Heart right ventricle (tissue), 16 donors: ENCODE measurements around the gene MRPL20. TPM values are rescaled to one million over a fixed set of nuclear protein-coding genes. Genes with fewer than 3 reads are reported as not detected.

Experiments used
- ATAC-seq, 8 donors: fragments of 200-7000 bp; cut with Tn5 transposase; one replicate each; pipeline ENCODE4 v1.9.1; 2020; ENCODE audit warnings: mild to moderate bottlenecking in 8 of 8, moderate library complexity in 8 of 8, moderate number of reproducible peaks in 1 of 8
- DNase-seq, 2 donors: peaks; one replicate each; pipeline ENCODE4 v3.0.0-alpha.2; 2020
- H3K27ac ChIP-seq, 10 donors: fragments of 200-600 bp; sonication (generic) in 2 of 10; one replicate each; pipeline versions ENCODE4 v1.5.0 to v1.8.0; 2020 to 2022; ENCODE audit warnings: mild to moderate bottlenecking in 3 of 10
- H3K27me3 ChIP-seq, 7 donors: fragments of 200-600 bp; one replicate each; pipeline ENCODE4 v1.8.0; 2021 to 2022; ENCODE audit warnings: mild to moderate bottlenecking in 2 of 7
- H3K36me3 ChIP-seq, 9 donors: fragments of 200-600 bp; sonication (generic) in 1 of 9; one replicate each; pipeline versions ENCODE4 v1.5.0 to v1.8.0; 2020 to 2022; ENCODE audit warnings: mild to moderate bottlenecking in 2 of 9
- H3K4me1 ChIP-seq, 9 donors: fragments of 200-600 bp; sonication (generic) in 1 of 9; one replicate each; pipeline versions ENCODE4 v1.5.0 to v1.8.0; 2020 to 2022; ENCODE audit warnings: mild to moderate bottlenecking in 4 of 9
- H3K4me3 ChIP-seq, 10 donors: fragments of 200-600 bp; sonication (generic) in 2 of 10; one replicate each; pipeline versions ENCODE4 v1.5.0 to v1.8.0; 2020 to 2022; ENCODE audit warnings: mild to moderate bottlenecking in 7 of 10, moderate library complexity in 2 of 10
- H3K9me3 ChIP-seq, 11 donors: fragments of 200-600 bp in 10 of 11; sonication (generic) in 2 of 11; one replicate each; pipeline versions ENCODE4 v1.5.0 to v1.8.0; 2013 to 2022; ENCODE audit warnings: mild to moderate bottlenecking in 2 of 11, control low read depth in 1 of 11, moderate library complexity in 1 of 11
- WGBS, 2 donors: extraction: QIAGEN DNeasy Blood & Tissue Kit; methylation state at CpG; one replicate each; pipeline ENCODE4 v1.1.7; 2013; ENCODE audit warnings: inconsistent platforms in 1 of 2; 5-methylcytosine and 5-hydroxymethylcytosine counted together
- intact Hi-C, 10 donors: fragments of 100-400 bp; cut with DNase I; formaldehyde crosslinking; loops; one replicate each; pipeline versions ENCODE4 v1.11.1 to v1.14.2; 2022
- polyA plus RNA-seq, 2 donors: library from polyadenylated mRNA; stranded (reverse); fragments of 200-250 nt; gene quantifications; one replicate each; pipeline ENCODE4 v1.2.3, GENCODE V29; 2013
- total RNA-seq, 10 donors: library from RNA; stranded (reverse); fragmentation: NEBNext Ultra II Directional in 3 of 10; extraction: Animal tissue kit (Norgen Biotek cat#: 25700) in 3 of 10; gene quantifications; one replicate each; pipeline versions ENCODE4 v1.2.1 to v1.2.4, GENCODE V29; 2021 to 2023
- TF ChIP-seq, protein P1 (sequence below), 9 donors: fragments of 200-600 bp; sonication (generic) in 2 of 9; IDR thresholded peaks; one replicate each; pipeline versions ENCODE4 v1.5.0 to v1.8.0; 2021 to 2022; ENCODE audit warnings: antibody characterized with exemption in 9 of 9, mild to moderate bottlenecking in 5 of 9, moderate library complexity in 1 of 9
- donor health status: Arrhythmogenic right ventricular cardiomyopathy.
- donor health status: ischemic (EF 13 %, LVEDD 7.1; RV severe dilation, severe dysfunction).
- donor health status: healthy with polysubstance abuse.
- donor health status: DM: no; HTN: yes; CAD: no.
- donor health status: DM: no; HTN: no; CAD: no.
- donor health status: ischemic (EF 25% LVEDD 6.9; RV normal size, moderate dysfunction).
- donor health status: ischemic (EF 25% LVEDD 5.7; RV mildly dilated, moderate dysfunction).
- donor health status: healthy.
- donor health status: DM: yes; HTN: yes; CAD: no.
- donor health status: Ischemic cardiomyopathy.
- donor health status: ischemic (EF 35%, LVEDD 5.7; RV mildly dilated, moderate dysfunction).
- donor health status: nonischemic (EF 11% LVEDD 7.7; RV severe dilation, severe dysfunction).
- donor health status: DM: yes; HTN: yes; CAD: no.
- donor health status: PGD.
- donor health status: ischemic (EF 29% LVEDD 5.4; RV normal size, mild dysfunction).
- donor health status: nonischemic (EF 23%, LVEDD 6.1; RV moderate dilation, normal function).

MRPL20 gene
- total and polyA plus RNA-seq, 12 donors = 116 to 224 (median 132) TPM

DNA sequence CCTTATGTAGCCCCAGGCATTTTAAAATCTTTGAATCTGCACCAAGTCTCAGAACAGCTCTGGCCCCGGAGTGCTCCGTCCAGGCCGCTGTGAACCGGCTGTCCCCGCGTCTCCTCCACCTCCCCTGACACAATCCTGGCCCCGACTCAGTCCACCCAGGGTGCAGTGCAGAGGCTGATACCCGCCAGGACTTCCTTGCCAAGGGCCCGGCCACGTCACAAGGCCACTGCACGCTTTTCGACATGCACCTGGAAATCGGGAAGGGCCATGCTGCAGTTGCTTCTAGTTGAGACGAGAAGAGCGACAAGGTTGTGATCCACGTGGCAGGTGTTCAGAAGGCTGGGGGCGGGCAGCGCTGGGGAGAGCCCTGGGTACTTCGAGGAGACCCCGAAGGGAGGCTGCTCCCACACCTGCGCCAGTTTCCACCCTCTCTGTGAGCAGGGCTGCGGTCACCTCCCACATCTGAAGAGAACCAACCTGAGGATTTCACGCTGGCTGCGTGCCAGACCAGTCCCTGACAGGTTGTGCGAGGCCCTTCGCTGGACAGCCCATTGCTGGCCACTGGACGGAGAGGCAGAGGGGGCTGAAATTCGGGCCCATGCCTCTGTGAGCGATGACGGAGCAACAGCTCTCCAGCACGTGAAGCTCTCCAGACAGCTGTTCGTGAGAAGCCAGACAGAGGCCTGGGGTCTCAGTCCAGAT, 35.1 kb upstream of the MRPL20 start:
- no peak overlapping the region for H3K4me3 ChIP-seq
- peaks cover 0 to 23% (median 11%) of the 10 kb centered on the region in 9 donors for H3K4me1 ChIP-seq
- 85 to 88% methylated on average over 32 of the region's 32 CpGs for WGBS, 2 donors
- ATAC-seq (no peak), DNase-seq (no peak)
- intact Hi-C loops = loop anchor here in 3 of 10 donors (2.0 to 5.0 kb wide), 3 partner anchors 35 to 55 kb away; partner anchors contain the start of genes MRPL20 (in 2 of the 3) and CCNL2 (in 1 of the 3)
- H3K27ac ChIP-seq = no peak overlapping the region
- peaks cover 0 to 15% (median 0%) of the 10 kb centered on the region in 7 donors for H3K27me3 ChIP-seq
- peaks cover 0 to 9% (median 0%) of the 10 kb centered on the region in 9 donors for H3K36me3 ChIP-seq
- no peaks in the 10 kb centered on the region for H3K9me3 ChIP-seq
- TF ChIP-seq, protein P1, sequence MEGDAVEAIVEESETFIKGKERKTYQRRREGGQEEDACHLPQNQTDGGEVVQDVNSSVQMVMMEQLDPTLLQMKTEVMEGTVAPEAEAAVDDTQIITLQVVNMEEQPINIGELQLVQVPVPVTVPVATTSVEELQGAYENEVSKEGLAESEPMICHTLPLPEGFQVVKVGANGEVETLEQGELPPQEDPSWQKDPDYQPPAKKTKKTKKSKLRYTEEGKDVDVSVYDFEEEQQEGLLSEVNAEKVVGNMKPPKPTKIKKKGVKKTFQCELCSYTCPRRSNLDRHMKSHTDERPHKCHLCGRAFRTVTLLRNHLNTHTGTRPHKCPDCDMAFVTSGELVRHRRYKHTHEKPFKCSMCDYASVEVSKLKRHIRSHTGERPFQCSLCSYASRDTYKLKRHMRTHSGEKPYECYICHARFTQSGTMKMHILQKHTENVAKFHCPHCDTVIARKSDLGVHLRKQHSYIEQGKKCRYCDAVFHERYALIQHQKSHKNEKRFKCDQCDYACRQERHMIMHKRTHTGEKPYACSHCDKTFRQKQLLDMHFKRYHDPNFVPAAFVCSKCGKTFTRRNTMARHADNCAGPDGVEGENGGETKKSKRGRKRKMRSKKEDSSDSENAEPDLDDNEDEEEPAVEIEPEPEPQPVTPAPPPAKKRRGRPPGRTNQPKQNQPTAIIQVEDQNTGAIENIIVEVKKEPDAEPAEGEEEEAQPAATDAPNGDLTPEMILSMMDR (IDR thresholded peaks at IDR 0.05) = no peak

DNA sequence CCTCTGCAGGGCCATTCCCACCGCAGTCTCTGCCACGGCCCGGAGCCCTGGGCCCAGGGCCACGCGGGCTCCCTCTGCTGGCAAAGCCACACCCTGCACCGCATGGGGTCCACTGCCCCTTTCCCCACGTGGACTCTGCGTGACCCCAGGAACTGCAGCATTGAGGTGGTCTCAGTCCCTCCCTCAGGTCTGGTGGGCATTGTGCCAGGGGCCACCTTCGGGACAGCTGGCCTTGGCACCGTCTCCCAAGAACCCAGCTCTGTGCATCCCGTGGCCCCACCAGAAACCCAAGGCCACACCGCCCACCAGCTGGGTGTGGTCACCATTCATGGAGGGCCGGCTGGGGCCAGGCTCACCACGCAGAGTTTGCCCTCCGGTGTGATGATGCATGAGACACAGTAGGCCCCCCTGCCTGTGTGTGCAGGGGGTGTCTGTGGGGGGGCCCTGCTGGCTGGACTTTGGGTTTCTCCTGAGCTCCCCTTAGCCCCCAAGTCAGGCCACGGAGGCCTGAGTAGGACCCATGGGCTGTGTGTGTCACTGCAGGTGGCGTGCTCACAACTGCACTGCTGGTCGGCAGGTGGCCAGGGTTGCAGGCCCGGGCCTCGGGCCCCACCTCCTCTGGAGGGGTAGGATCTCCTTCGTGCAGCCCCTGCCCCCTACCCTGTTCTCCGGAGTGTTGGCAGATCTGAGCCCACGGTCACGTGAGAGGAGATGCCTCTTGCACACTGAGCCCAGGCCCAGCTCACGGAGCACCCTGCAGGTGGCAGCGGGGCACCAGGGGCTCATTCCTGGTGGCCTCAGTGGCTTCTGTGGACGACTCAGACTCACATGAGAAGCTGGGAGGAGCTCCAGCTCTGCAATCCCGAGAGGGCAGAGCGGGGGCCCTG, 34.2 kb upstream of the MRPL20 start:
- H3K27ac ChIP-seq = no peak overlapping the region
- no peaks in the 10 kb centered on the region for H3K9me3 ChIP-seq
- H3K36me3 ChIP-seq = peaks cover 0 to 9% (median 0%) of the 10 kb centered on the region in 9 donors
- peak overlapping the region in 1 of 10 donors; percentile 21 for H3K4me3 ChIP-seq
- ATAC-seq (peak; percentile 68 to 85 (median 77)), DNase-seq (peak in 1 of 2 donors; percentile 72)
- peaks cover 0 to 24% (median 4%) of the 10 kb centered on the region in 7 donors for H3K27me3 ChIP-seq
- intact Hi-C loops = loop anchor here in 3 of 10 donors (5.0 kb wide), 2 partner anchors 34 to 44 kb away; partner anchors contain the start of genes MRPL20 (in 2 of the 3) and CCNL2 (in 1 of the 3)
- 47% methylated on average over 29 of the region's 29 CpGs for WGBS, 2 donors
- TF ChIP-seq, protein P1 (IDR thresholded peaks at IDR 0.05) = peak; percentile 80 to 95 (median 90)
- peaks cover 8 to 32% (median 19%) of the 10 kb centered on the region in 9 donors for H3K4me1 ChIP-seq

DNA sequence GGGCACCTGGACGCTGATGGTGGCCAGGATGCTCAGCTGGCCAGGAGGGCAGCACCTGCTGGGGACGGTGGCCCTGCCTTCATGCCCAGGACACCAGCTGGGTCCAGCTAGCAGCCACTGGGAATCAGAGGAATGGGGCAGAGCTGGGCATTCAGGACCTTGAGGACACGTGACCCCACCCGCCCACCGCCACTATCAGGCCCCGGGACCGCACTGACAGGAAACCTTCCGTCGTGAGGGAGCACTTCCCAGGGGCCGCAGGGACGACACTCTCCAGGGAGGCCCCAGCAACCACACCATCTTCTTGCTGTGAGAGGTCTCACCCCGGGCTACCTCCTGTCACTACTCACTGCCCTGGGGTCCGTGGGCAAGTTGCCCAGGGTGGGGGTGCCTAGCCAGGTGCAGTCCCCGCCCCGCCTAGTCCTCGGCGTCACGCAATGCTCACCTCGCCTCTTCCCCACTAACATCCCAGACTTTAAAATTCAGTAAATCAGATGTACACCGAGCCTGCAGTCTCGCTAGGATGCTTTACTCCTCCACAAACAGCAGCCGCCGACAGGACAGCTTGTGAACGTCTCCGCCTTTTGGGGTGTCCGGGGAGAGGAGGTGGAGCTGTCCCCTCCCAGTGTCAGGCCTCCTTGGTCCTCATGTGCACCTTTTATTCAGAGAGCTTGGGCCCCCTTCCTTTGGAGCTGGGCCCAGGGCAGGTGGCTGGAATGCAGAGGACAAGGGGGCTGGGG, 33.3 kb upstream of the MRPL20 start:
- peaks cover 11 to 37% (median 24%) of the 10 kb centered on the region in 9 donors for H3K4me1 ChIP-seq
- ATAC-seq (no peak), DNase-seq (no peak)
- H3K36me3 ChIP-seq = peaks cover 0 to 9% (median 0%) of the 10 kb centered on the region in 9 donors
- H3K4me3 ChIP-seq = peak overlapping the region in 1 of 10 donors; percentile 21
- TF ChIP-seq, protein P1 (IDR thresholded peaks at IDR 0.05) = no peak
- intact Hi-C loops = loop anchor here in 3 of 10 donors (5.0 kb wide), 2 partner anchors 33 to 43 kb away; partner anchors contain the start of genes MRPL20 (in 2 of the 3) and CCNL2 (in 1 of the 3)
- H3K27ac ChIP-seq = no peak overlapping the region
- peaks cover 0 to 28% (median 9%) of the 10 kb centered on the region in 7 donors for H3K27me3 ChIP-seq
- H3K9me3 ChIP-seq = no peaks in the 10 kb centered on the region
- 70 to 74% methylated on average over 25 to 26 of the region's 26 CpGs for WGBS, 2 donors
